HCT116 (cell line): ENCODE results near the gene PNLIPRP3. TPM values are rescaled to one million over a fixed set of nuclear protein-coding genes. Genes with fewer than 3 reads are reported as not detected.

Experiments
- ATAC-seq: fragments of 200-7000 bp; cut with Tn5 transposase; 2 replicates; pipeline ENCODE4 v1.9.1; 2020; ENCODE audit warnings: mild to moderate bottlenecking, moderate library complexity
- BruUV-seq: library from RNA; stranded (reverse); fragments of 400-500 nt; replicated peaks from 2 replicates; lab custom pipeline; 2021; lab: Mats Ljungman, UMichigan
- CTCF ChIA-PET: fragments of 300-600 bp; sonication (Branson Sonifier 250); formaldehyde crosslinking; loops from one replicate; lab custom pipeline; 2021; ENCODE audit warnings: antibody characterized with exemption; lab: Charles Lee
- POLR2A ChIA-PET: fragments of 300-600, 350-600 bp; sonication (Branson Sonifier 250); formaldehyde crosslinking; loops from one replicate; lab custom pipeline; 2021; ENCODE audit warnings: antibody characterized with exemption; lab: Charles Lee
- RAD21 ChIA-PET, 2 experiments: fragments of 300-600 bp; sonication (Branson Sonifier 250); formaldehyde crosslinking; loops; one replicate each; lab custom pipeline; 2023; ENCODE audit warnings: low total read pairs in 2 of 2; ENCODE audit not compliant: uncharacterized antibody in 2 of 2, unreplicated experiment in 2 of 2, low non-redundant PET in 1 of 2; lab: Charles Lee
- DNase-seq: peaks from one replicate; pipeline ENCODE4 v3.0.0-alpha.2; 2010; ENCODE audit warnings: low read depth, low spot score
- H2AFZ ChIP-seq: fragments of 200-600 bp; shearing (Covaris generic), sonication (generic); 2 replicates; pipeline ENCODE4 v1.6.1; 2017; ENCODE audit warnings: low read depth, mixed run types, mixed read lengths, antibody characterized with exemption, low read length; ENCODE audit not compliant: poor library complexity, severe bottlenecking
- H3K27ac ChIP-seq: 2 replicates; pipeline ENCODE4 v1.5.1; 2012; ENCODE audit warnings: low read depth, low read length
- H3K27me3 ChIP-seq: fragments of 200-600 bp; sonication (generic); 2 replicates; pipeline ENCODE4 v1.6.1; 2016; ENCODE audit warnings: mixed run types, low read length, mixed read lengths; ENCODE audit not compliant: insufficient read depth
- H3K36me3 ChIP-seq, 2 experiments: fragments of 200-500 bp in 1 of 2; fragments of 200-600 bp in 1 of 2; sonication (Bioruptor generic) in 1 of 2; sonication (generic) in 1 of 2; 2 replicates each; pipeline versions ENCODE4 v1.5.1 to v1.6.1; 2014 to 2016; ENCODE audit warnings: low read length in 2 of 2, inconsistent platforms in 1 of 2, mixed read lengths in 1 of 2, mixed run types in 1 of 2; ENCODE audit not compliant: insufficient read depth in 2 of 2, control insufficient read depth in 1 of 2
- H3K4me1 ChIP-seq, 2 experiments: fragments of 200-600 bp in 1 of 2; sonication (generic) in 1 of 2; 2 replicates each; pipeline versions ENCODE4 v1.5.1 to v1.6.1; 2012 to 2017; ENCODE audit warnings: low read length in 2 of 2, inconsistent platforms in 1 of 2, mild to moderate bottlenecking in 1 of 2, mixed read lengths in 1 of 2, mixed run types in 1 of 2, moderate library complexity in 1 of 2; ENCODE audit not compliant: insufficient read depth in 2 of 2, control insufficient read depth in 1 of 2
- H3K4me2 ChIP-seq: fragments of 200-600 bp; sonication (generic); 2 replicates; pipeline ENCODE4 v1.6.1; 2017; ENCODE audit warnings: mixed run types, low read length, mixed read lengths
- H3K4me3 ChIP-seq, 2 experiments: fragments of 200-600 bp in 1 of 2; sonication (generic) in 1 of 2; replicated peaks in 1 of 2; 2 replicates each; pipeline ENCODE4 v1.5.1; 2011 to 2016; ENCODE audit warnings: low read length in 2 of 2, control low read depth in 1 of 2, low read depth in 1 of 2, mild to moderate bottlenecking in 1 of 2, mixed read lengths in 1 of 2, mixed run types in 1 of 2
- H3K79me2 ChIP-seq: fragments of 200-600 bp; sonication (generic); 2 replicates; pipeline ENCODE4 v1.6.1; 2017; ENCODE audit warnings: mild to moderate bottlenecking, mixed run types, low read length, moderate library complexity, mixed read lengths; ENCODE audit not compliant: insufficient read depth
- H3K9ac ChIP-seq: fragments of 200-600 bp; sonication (generic); 2 replicates; pipeline ENCODE4 v1.6.1; 2016; ENCODE audit warnings: low read length, mixed read lengths
- H3K9me2 ChIP-seq: fragments of 200-600 bp; sonication (generic), shearing (Covaris generic); 2 replicates; pipeline ENCODE4 v1.6.1; 2017; ENCODE audit warnings: mixed run types, mild to moderate bottlenecking, moderate library complexity; ENCODE audit not compliant: insufficient read depth
- H3K9me3 ChIP-seq, 2 experiments: fragments of 200-500 bp in 1 of 2; fragments of 200-600 bp in 1 of 2; sonication (Bioruptor generic) in 1 of 2; sonication (generic) in 1 of 2; 2 replicates each; pipeline ENCODE4 v1.6.1; 2014 to 2017; ENCODE audit warnings: low read length in 2 of 2, mixed read lengths in 2 of 2, inconsistent platforms in 1 of 2, low read depth in 1 of 2, mild to moderate bottlenecking in 1 of 2, mixed run types in 1 of 2, moderate library complexity in 1 of 2; ENCODE audit not compliant: control insufficient read depth in 1 of 2, insufficient read depth in 1 of 2
- H4K20me1 ChIP-seq: fragments of 200-600 bp; sonication (generic), shearing (Covaris generic); 2 replicates; pipeline ENCODE4 v1.6.1; 2017; ENCODE audit warnings: mixed run types, mild to moderate bottlenecking, moderate library complexity; ENCODE audit not compliant: insufficient read depth
- EGR1 ChIP-seq: IDR thresholded peaks from 2 replicates; pipeline ENCODE4 v1.6.1; 2012; ENCODE audit warnings: low read depth
- ELF1 ChIP-seq: IDR thresholded peaks from 2 replicates; pipeline ENCODE4 v1.6.1; 2012; ENCODE audit warnings: low read depth, borderline replicate concordance
- EZH2 ChIP-seq: fragments of 200-600 bp; sonication (generic); IDR thresholded peaks from 2 replicates; pipeline ENCODE4 v1.6.1; 2017; ENCODE audit warnings: antibody characterized with exemption, mixed run types
- JUND ChIP-seq: IDR thresholded peaks from 2 replicates; pipeline ENCODE4 v1.6.1; 2012
- POLR2A ChIP-seq: IDR thresholded peaks from 2 replicates; pipeline ENCODE4 v1.7.0; 2011; ENCODE audit warnings: borderline replicate concordance; ENCODE audit not compliant: insufficient read depth, insufficient read length; ENCODE audit errors: extremely low read depth
- RAD21 ChIP-seq: IDR thresholded peaks from 2 replicates; pipeline ENCODE4 v1.6.1; 2012; ENCODE audit warnings: low read depth, mild to moderate bottlenecking
- SRF ChIP-seq: IDR thresholded peaks from 2 replicates; pipeline ENCODE4 v1.6.1; 2012; ENCODE audit warnings: low read depth
- TCF7L2 ChIP-seq: IDR thresholded peaks from 2 replicates; pipeline ENCODE4 v1.7.0; 2011; ENCODE audit warnings: borderline replicate concordance, inconsistent platforms; ENCODE audit not compliant: insufficient read depth, insufficient read length; ENCODE audit errors: extremely low read depth
- YY1 ChIP-seq: IDR thresholded peaks from 2 replicates; pipeline ENCODE4 v1.6.1; 2011; ENCODE audit warnings: low read length, low read depth, moderate library complexity, mild to moderate bottlenecking; ENCODE audit not compliant: insufficient replicate concordance; ENCODE audit errors: extremely low read depth
- ZNF274 ChIP-seq: fragments of 200-500 bp; sonication (Bioruptor generic); IDR thresholded peaks from 2 replicates; pipeline ENCODE4 v1.6.1; 2014; ENCODE audit warnings: mild to moderate bottlenecking, low read depth, low read length, inconsistent platforms
- intact Hi-C: fragments of 100-400 bp; cut with micrococcal nuclease; formaldehyde crosslinking; loops from 2 replicates; pipeline ENCODE4 v1.10.0; 2022
- total RNA-seq: library from RNA; stranded (reverse); gene quantifications from one replicate; pipeline ENCODE4 v1.2.1, GENCODE V29; 2021; ENCODE audit not compliant: unreplicated experiment
- TF ChIP-seq, protein P1 (sequence below): IDR thresholded peaks from 2 replicates; pipeline ENCODE4 v1.6.1; 2012

The PNLIPRP3 gene
- total RNA-seq, 1 experiment from 2014 or later = not detected

DNA sequence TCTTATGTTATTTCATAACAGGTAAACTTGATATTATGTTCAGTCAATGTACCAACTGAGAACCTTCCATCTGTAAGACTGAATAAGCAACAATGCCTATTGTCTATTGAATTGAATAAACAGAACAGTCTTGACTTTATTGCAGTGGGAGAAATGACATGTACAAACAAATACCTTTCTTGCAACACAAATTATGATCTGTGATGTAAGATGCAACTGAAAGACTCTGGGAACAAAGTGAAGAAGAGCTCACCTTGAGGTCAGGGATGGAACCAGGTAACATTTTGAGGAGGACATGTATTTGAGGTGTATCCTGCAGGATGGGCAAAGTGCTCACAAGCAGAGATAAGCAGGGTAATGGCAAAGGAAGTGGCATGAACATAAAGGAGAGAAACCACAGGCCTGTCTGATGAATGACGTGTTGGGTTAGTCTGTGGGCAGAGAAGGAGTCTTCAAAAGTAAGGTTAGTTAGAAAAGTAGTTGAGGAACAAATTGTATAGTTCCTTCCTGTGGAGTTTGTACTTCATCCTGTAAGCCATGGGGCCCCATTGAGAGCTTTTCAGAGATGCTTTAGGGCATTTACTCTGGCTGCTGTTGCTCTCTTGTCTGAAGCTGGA, 9.5 kb downstream of the PNLIPRP3 start:
- ChIA-PET POLR2A (no interaction called here), RAD21 (no interaction called here), CTCF (no interaction called here)
- Histone ChIP-seq H3K4me3 (no peak overlapping the region), H3K9me2 (no peaks in the 10 kb centered on the region), H2AFZ (no peak overlapping the region), H3K9me3 (no peaks in the 10 kb centered on the region), H3K27ac (no peak overlapping the region), H3K4me2 (no peak overlapping the region), H3K36me3 (no peaks in the 10 kb centered on the region), H4K20me1 (no peaks in the 10 kb centered on the region), H3K27me3 (peaks cover 26% of the 10 kb centered on the region; the same call in 1 of the 2 replicates), H3K4me1 (no peaks in the 10 kb centered on the region), H3K9ac (no peak overlapping the region), H3K79me2 (no peaks in the 10 kb centered on the region)
- BruUV-seq = no TSS peak
- ATAC-seq (no peak), DNase-seq (no peak)
- TF ChIP-seq EZH2 = no peak
- no peak for TF ChIP-seq ELF1
- no peak for TF ChIP-seq SRF
- TF ChIP-seq TCF7L2 = no peak
- TF ChIP-seq EGR1 = no peak
- TF ChIP-seq, protein P1, sequence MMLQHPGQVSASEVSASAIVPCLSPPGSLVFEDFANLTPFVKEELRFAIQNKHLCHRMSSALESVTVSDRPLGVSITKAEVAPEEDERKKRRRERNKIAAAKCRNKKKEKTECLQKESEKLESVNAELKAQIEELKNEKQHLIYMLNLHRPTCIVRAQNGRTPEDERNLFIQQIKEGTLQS = no peak
- TF ChIP-seq RAD21 = no peak
- TF ChIP-seq JUND = no peak
- no peak for TF ChIP-seq YY1
- no peak for TF ChIP-seq POLR2A
- TF ChIP-seq ZNF274 = no peak
- intact Hi-C loops = no loop called here
